ENCODE measurements around the gene NRXN3. TPM values are rescaled to one million over a fixed set of nuclear protein-coding genes. Genes with fewer than 3 reads are reported as not detected.

NRXN3 gene
- total and polyA plus RNA-seq, 2 of the 13 experiments (the other 11 are each of a cell fraction or from before 2014, with no cell fraction given): 0.03 TPM; not detected in 1

DNA sequence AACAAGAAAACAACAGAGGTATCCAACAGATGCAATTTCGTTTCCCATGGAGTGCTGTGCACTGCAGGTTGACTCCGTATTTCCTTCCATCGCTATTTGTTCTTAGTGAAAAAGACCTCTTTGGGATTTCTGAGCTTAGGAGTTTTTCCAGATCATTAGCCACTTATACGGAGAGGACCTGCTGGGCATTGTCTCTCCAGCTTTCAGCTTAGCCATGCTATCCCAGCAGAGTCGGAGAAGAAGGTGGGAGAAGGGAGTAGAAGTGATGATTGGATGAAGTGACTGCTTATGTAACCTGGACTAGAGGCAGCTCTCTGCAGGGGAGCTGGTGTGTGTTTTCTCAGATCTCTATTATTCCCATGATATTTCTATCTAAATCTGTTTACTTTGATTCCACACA, 1303.5 kb downstream of the NRXN3 start:
- in situ Hi-C loops (cut with HindIII; ENCODE audit: extremely low pct_ligation_motif_present, low pct_unique_long_range_greater_than_20kb): no loop called here
- FAIRE-seq: no peak

More for the DNA sequence above, 1303.5 kb downstream of the NRXN3 start:
- ATAC-seq (no peak), DNase-seq (ENCODE audit: low spot score) (no peak)
- intact Hi-C loops (cut with micrococcal nuclease; ENCODE audit: unreplicated experiment): no loop called here
- no peaks in the 10 kb centered on the region for H3K27me3 ChIP-seq (ENCODE audit: control insufficient read depth in 1 of 2, insufficient read depth in 2 of 2, low read length in 2 of 2)
- WGBS (ENCODE audit: low lambda C conversion rate): 19% methylated on average over 4 of the region's 5 CpGs
- H3K79me2 ChIP-seq (ENCODE audit: insufficient read depth, low read length): no peaks in the 10 kb centered on the region
- H3K4me2 ChIP-seq (ENCODE audit: low read depth, low read length): no peak overlapping the region
- no TSS peak for BruUV-seq (replicated peaks)
- CTCF ChIA-PET (ENCODE audit: low intra/inter-chr PET ratio, low total read pairs): no interaction called here
- no peaks in the 10 kb centered on the region for H4K20me1 ChIP-seq (ENCODE audit: insufficient read depth, low read length)
- no peaks in the 10 kb centered on the region for H3K36me3 ChIP-seq (replicated peaks in 1 of 2; ENCODE audit: control insufficient read depth in 1 of 2, insufficient read depth in 2 of 2, low read length in 2 of 2)
- no peak overlapping the region for H3K4me3 ChIP-seq (replicated peaks in 1 of 3; ENCODE audit: insufficient read depth in 1 of 3, low read depth in 2 of 3, low read length in 3 of 3)
- no peak overlapping the region for H2AFZ ChIP-seq (ENCODE audit: low read length)
- TF ChIP-seq PRPF4 (IDR thresholded peaks at IDR 0.05; ENCODE audit: low read depth, low read length, poor library complexity, severe bottlenecking): no peak
- TF ChIP-seq, protein P1, sequence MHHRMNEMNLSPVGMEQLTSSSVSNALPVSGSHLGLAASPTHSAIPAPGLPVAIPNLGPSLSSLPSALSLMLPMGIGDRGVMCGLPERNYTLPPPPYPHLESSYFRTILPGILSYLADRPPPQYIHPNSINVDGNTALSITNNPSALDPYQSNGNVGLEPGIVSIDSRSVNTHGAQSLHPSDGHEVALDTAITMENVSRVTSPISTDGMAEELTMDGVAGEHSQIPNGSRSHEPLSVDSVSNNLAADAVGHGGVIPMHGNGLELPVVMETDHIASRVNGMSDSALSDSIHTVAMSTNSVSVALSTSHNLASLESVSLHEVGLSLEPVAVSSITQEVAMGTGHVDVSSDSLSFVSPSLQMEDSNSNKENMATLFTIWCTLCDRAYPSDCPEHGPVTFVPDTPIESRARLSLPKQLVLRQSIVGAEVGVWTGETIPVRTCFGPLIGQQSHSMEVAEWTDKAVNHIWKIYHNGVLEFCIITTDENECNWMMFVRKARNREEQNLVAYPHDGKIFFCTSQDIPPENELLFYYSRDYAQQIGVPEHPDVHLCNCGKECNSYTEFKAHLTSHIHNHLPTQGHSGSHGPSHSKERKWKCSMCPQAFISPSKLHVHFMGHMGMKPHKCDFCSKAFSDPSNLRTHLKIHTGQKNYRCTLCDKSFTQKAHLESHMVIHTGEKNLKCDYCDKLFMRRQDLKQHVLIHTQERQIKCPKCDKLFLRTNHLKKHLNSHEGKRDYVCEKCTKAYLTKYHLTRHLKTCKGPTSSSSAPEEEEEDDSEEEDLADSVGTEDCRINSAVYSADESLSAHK (CRISPR knock-in tag; IDR thresholded peaks at IDR 0.05; ENCODE audit: borderline replicate concordance): no peak
- TF ChIP-seq, protein P2, sequence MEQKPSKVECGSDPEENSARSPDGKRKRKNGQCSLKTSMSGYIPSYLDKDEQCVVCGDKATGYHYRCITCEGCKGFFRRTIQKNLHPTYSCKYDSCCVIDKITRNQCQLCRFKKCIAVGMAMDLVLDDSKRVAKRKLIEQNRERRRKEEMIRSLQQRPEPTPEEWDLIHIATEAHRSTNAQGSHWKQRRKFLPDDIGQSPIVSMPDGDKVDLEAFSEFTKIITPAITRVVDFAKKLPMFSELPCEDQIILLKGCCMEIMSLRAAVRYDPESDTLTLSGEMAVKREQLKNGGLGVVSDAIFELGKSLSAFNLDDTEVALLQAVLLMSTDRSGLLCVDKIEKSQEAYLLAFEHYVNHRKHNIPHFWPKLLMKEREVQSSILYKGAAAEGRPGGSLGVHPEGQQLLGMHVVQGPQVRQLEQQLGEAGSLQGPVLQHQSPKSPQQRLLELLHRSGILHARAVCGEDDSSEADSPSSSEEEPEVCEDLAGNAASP (CRISPR knock-in tag; IDR thresholded peaks at IDR 0.05; ENCODE audit: borderline replicate concordance): no peak
- TF ChIP-seq U2AF2 (IDR thresholded peaks at IDR 0.05; ENCODE audit: low read depth, low read length): no peak
- TF ChIP-seq JUNB (CRISPR knock-in tag; IDR thresholded peaks at IDR 0.05; ENCODE audit: borderline replicate concordance): no peak
- TF ChIP-seq ZNF749 (CRISPR knock-in tag; IDR thresholded peaks at IDR 0.05; ENCODE audit: borderline replicate concordance): no peak
- TF ChIP-seq FOXA1 (IDR thresholded peaks at IDR 0.05): no peak
- no peak for TF ChIP-seq FOXA1 (CRISPR knock-in tag; IDR thresholded peaks at IDR 0.05)
- TF ChIP-seq NKX3-1 (CRISPR knock-in tag; IDR thresholded peaks at IDR 0.05): no peak
- TF ChIP-seq RNF2 (conservative IDR thresholded peaks at IDR 0.05; ENCODE audit: low read depth): no peak
- no peak for TF ChIP-seq CHD4 (IDR thresholded peaks at IDR 0.05; ENCODE audit: borderline replicate concordance, low read length)
- no peak for TF ChIP-seq PHF8 (CRISPR knock-in tag; IDR thresholded peaks at IDR 0.05)
- no peak for TF ChIP-seq ZMYM4 (CRISPR knock-in tag; IDR thresholded peaks at IDR 0.05)
- TF ChIP-seq SRY (CRISPR knock-in tag; IDR thresholded peaks at IDR 0.05): no peak
- TF ChIP-seq IKZF1 (IDR thresholded peaks at IDR 0.05): no peak
- no peak overlapping the region for H3K9ac ChIP-seq (ENCODE audit: insufficient read depth, low read depth, low read length)
- H3K4me1 ChIP-seq (ENCODE audit: insufficient read depth, low read length): no peaks in the 10 kb centered on the region
- H3K27ac ChIP-seq (ENCODE audit: extremely low read length, insufficient read depth, low read length): no peak overlapping the region
- peaks cover 90% of the 10 kb centered on the region for H3K9me3 ChIP-seq (ENCODE audit: low read length)
- POLR2A ChIA-PET: no interaction called here

All from HepG2 (cell line).